HepG2 (cell line): ENCODE results near the gene SEMA6D. TPM values are rescaled to one million over a fixed set of nuclear protein-coding genes. Genes with fewer than 3 reads are reported as not detected.

ENCODE experiments used
- ATAC-seq: fragments of 200-7000 bp; cut with Tn5 transposase; 3 replicates; pipeline ENCODE4 v1.9.1; 2020; ENCODE audit warnings: mild to moderate bottlenecking, moderate library complexity
- BruUV-seq: library from RNA; stranded (reverse); fragments of 400-500 nt; replicated peaks from 2 replicates; lab custom pipeline; 2021; lab: Mats Ljungman, UMichigan
- CTCF ChIA-PET: fragments of 300-600 bp; formaldehyde crosslinking; extraction: SDS; loops from one replicate; lab custom pipeline; 2021; ENCODE audit warnings: low total read pairs, inconsistent platforms, low intra/inter-chr PET ratio; lab: Yijun Ruan, JAX
- POLR2A ChIA-PET: fragments of 350-600 bp; sonication (Branson Sonifier 250); formaldehyde crosslinking; loops from one replicate; lab custom pipeline; 2020; ENCODE audit warnings: antibody characterized with exemption, inconsistent platforms; lab: Yijun Ruan, JAX
- DNase-seq: peaks from one replicate; pipeline ENCODE4 v3.0.0-alpha.2; 2015; ENCODE audit warnings: low spot score
- FAIRE-seq: peaks from 3 replicates; lab custom pipeline; 2011; peaks lifted over from hg19 to GRCh38; lab: Jason Lieb, UNC
- H2AFZ ChIP-seq: one replicate; pipeline ENCODE4 v1.6.1; 2011; ENCODE audit warnings: low read length, inconsistent platforms
- H3K27ac ChIP-seq: fragments of 300-600 bp; 3 replicates; pipeline ENCODE4 v1.8.0; 2011; ENCODE audit warnings: mixed run types, mild to moderate bottlenecking, mixed read lengths, low read length, inconsistent platforms; ENCODE audit not compliant: insufficient read depth; ENCODE audit errors: extremely low read length
- H3K27me3 ChIP-seq, 2 experiments: fragments of 200-600 bp in 1 of 2; 2 replicates in 1 of 2; 3 replicates in 1 of 2; pipeline versions ENCODE4 v1.6.0 to v1.8.0; 2011; ENCODE audit warnings: low read length in 2 of 2, mild to moderate bottlenecking in 2 of 2, moderate library complexity in 2 of 2, inconsistent platforms in 1 of 2; ENCODE audit not compliant: insufficient read depth in 2 of 2, control insufficient read depth in 1 of 2
- H3K36me3 ChIP-seq, 2 experiments: fragments of 200-600 bp in 1 of 2; replicated peaks in 1 of 2; 2 replicates in 1 of 2; 3 replicates in 1 of 2; pipeline versions ENCODE4 v1.5.1 to v1.8.0; 2011; ENCODE audit warnings: low read length in 2 of 2, inconsistent platforms in 1 of 2; ENCODE audit not compliant: insufficient read depth in 2 of 2, control insufficient read depth in 1 of 2
- H3K4me1 ChIP-seq: 2 replicates; pipeline ENCODE4 v1.5.1; 2012; ENCODE audit warnings: low read length, inconsistent platforms; ENCODE audit not compliant: insufficient read depth
- H3K4me2 ChIP-seq: 2 replicates; pipeline ENCODE4 v1.6.0; 2011; ENCODE audit warnings: low read depth, low read length, inconsistent platforms
- H3K4me3 ChIP-seq, 3 experiments: fragments of 200-600 bp in 1 of 3; sonication (generic), shearing (Covaris generic) in 1 of 3; replicated peaks in 1 of 3; 2 replicates each; pipeline ENCODE4 v1.5.1; 2011 to 2016; ENCODE audit warnings: low read length in 3 of 3, inconsistent platforms in 2 of 3, low read depth in 2 of 3, mild to moderate bottlenecking in 2 of 3, control low read depth in 1 of 3, mixed read lengths in 1 of 3; ENCODE audit not compliant: insufficient read depth in 1 of 3
- H3K79me2 ChIP-seq: one replicate; pipeline ENCODE4 v1.6.1; 2011; ENCODE audit warnings: low read length, inconsistent platforms; ENCODE audit not compliant: insufficient read depth
- H3K9ac ChIP-seq: 2 replicates; pipeline ENCODE4 v1.6.0; 2011; ENCODE audit warnings: mild to moderate bottlenecking, low read depth, low read length, inconsistent platforms; ENCODE audit not compliant: insufficient read depth
- H3K9me3 ChIP-seq: 2 replicates; pipeline ENCODE4 v1.5.1; 2012; ENCODE audit warnings: mild to moderate bottlenecking, low read length
- H4K20me1 ChIP-seq: 2 replicates; pipeline ENCODE4 v1.6.0; 2011; ENCODE audit warnings: inconsistent platforms, mild to moderate bottlenecking, low read length, moderate library complexity; ENCODE audit not compliant: insufficient read depth
- YEATS4 ChIP-seq: sonication (generic); formaldehyde crosslinking; IDR thresholded peaks from 2 replicates; pipeline ENCODE4 v1.4.0; 2020; ENCODE audit warnings: missing genetic modification reagents, borderline replicate concordance
- ZNF331 ChIP-seq: sonication (generic); formaldehyde crosslinking; IDR thresholded peaks from 2 replicates; pipeline ENCODE4 v1.4.0; 2020; ENCODE audit warnings: missing genetic modification reagents
- whole genome bisulfite sequencing: methylation state at CpG from one replicate; pipeline ENCODE4 v1.1.6; 2017; ENCODE audit warnings: low lambda C conversion rate; 5-methylcytosine and 5-hydroxymethylcytosine counted together
- in situ Hi-C: cut with HindIII; loops from 2 replicates; pipeline ENCODE4 v1.10.0; 2017; ENCODE audit warnings: low pct_unique_long_range_greater_than_20kb; ENCODE audit not compliant: extremely low pct_ligation_motif_present
- intact Hi-C: fragments of 100-400 bp; cut with micrococcal nuclease; formaldehyde crosslinking; loops from one replicate; pipeline ENCODE4 v1.10.0; 2022; ENCODE audit not compliant: unreplicated experiment
- polyA plus RNA-seq, 8 experiments: library from polyadenylated mRNA; depleted of rRNA in 3 of 8; stranded (reverse) in 7 of 8; unstranded in 1 of 8; fragments of >200 nt; fragmentation: Illumina TruSeq in 4 of 8; extraction: Trizol in 4 of 8; gene quantifications; 2 replicates each; pipeline versions ENCODE4 v1.2.1 to v1.2.3, GENCODE V29; 2011 to 2016; ENCODE audit warnings: low read depth in 4 of 8, missing spikeins in 1 of 8, mixed read lengths in 1 of 8; ENCODE audit not compliant: insufficient read depth in 1 of 8
- total RNA-seq, 5 experiments: library from RNA; depleted of rRNA; stranded (reverse); fragments of >200 nt; fragmentation: Illumina TruSeq; extraction: Trizol; gene quantifications; 2 replicates each; pipeline ENCODE4 v1.2.3, GENCODE V29; 2016; ENCODE audit warnings: low read depth in 1 of 5
- TF ChIP-seq, protein P1 (sequence below): sonication (generic); formaldehyde crosslinking; IDR thresholded peaks from 2 replicates; pipeline ENCODE4 v1.4.0; 2020; ENCODE audit warnings: missing genetic modification reagents
- TF ChIP-seq, protein P2 (sequence below): sonication (generic); formaldehyde crosslinking; IDR thresholded peaks from 2 replicates; pipeline ENCODE4 v1.5.0; 2020; ENCODE audit warnings: mild to moderate bottlenecking, missing genetic modification reagents

Gene SEMA6D
- total and polyA plus RNA-seq, 2 of the 13 experiments (the other 11 are each of a cell fraction or from before 2014, with no cell fraction given) = not detected

- H3K27ac ChIP-seq = no peak overlapping the region
- ChIA-PET POLR2A (no interaction called here), CTCF (no interaction called here)
- ATAC-seq = no peak
- H3K9ac ChIP-seq = no peak overlapping the region
- no peak overlapping the region for H2AFZ ChIP-seq
- intact Hi-C loops (no loop called here), in situ Hi-C loops (no loop called here)
- H4K20me1 ChIP-seq = no peaks in the 10 kb centered on the region
- H3K9me3 ChIP-seq = no peaks in the 10 kb centered on the region
- no peak overlapping the region for H3K4me2 ChIP-seq
- H3K79me2 ChIP-seq = no peaks in the 10 kb centered on the region
- TF ChIP-seq, protein P1, sequence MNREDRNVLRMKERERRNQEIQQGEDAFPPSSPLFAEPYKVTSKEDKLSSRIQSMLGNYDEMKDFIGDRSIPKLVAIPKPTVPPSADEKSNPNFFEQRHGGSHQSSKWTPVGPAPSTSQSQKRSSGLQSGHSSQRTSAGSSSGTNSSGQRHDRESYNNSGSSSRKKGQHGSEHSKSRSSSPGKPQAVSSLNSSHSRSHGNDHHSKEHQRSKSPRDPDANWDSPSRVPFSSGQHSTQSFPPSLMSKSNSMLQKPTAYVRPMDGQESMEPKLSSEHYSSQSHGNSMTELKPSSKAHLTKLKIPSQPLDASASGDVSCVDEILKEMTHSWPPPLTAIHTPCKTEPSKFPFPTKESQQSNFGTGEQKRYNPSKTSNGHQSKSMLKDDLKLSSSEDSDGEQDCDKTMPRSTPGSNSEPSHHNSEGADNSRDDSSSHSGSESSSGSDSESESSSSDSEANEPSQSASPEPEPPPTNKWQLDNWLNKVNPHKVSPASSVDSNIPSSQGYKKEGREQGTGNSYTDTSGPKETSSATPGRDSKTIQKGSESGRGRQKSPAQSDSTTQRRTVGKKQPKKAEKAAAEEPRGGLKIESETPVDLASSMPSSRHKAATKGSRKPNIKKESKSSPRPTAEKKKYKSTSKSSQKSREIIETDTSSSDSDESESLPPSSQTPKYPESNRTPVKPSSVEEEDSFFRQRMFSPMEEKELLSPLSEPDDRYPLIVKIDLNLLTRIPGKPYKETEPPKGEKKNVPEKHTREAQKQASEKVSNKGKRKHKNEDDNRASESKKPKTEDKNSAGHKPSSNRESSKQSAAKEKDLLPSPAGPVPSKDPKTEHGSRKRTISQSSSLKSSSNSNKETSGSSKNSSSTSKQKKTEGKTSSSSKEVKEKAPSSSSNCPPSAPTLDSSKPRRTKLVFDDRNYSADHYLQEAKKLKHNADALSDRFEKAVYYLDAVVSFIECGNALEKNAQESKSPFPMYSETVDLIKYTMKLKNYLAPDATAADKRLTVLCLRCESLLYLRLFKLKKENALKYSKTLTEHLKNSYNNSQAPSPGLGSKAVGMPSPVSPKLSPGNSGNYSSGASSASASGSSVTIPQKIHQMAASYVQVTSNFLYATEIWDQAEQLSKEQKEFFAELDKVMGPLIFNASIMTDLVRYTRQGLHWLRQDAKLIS (CRISPR knock-in tag) = no peak
- TF ChIP-seq YEATS4 (CRISPR knock-in tag) (no peak), ZNF331 (CRISPR knock-in tag) (no peak)
- TF ChIP-seq, protein P2, sequence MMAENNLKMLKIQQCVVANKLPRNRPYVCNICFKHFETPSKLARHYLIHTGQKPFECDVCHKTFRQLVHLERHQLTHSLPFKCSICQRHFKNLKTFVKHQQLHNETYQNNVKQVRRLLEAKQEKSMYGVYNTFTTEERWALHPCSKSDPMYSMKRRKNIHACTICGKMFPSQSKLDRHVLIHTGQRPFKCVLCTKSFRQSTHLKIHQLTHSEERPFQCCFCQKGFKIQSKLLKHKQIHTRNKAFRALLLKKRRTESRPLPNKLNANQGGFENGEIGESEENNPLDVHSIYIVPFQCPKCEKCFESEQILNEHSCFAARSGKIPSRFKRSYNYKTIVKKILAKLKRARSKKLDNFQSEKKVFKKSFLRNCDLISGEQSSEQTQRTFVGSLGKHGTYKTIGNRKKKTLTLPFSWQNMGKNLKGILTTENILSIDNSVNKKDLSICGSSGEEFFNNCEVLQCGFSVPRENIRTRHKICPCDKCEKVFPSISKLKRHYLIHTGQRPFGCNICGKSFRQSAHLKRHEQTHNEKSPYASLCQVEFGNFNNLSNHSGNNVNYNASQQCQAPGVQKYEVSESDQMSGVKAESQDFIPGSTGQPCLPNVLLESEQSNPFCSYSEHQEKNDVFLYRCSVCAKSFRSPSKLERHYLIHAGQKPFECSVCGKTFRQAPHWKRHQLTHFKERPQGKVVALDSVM (CRISPR knock-in tag) = no peak
- H3K4me1 ChIP-seq = no peaks in the 10 kb centered on the region
- H3K36me3 ChIP-seq = no peaks in the 10 kb centered on the region
- FAIRE-seq = no peak
- H3K27me3 ChIP-seq = peaks cover 2 to 38% of the 10 kb centered on the region in 2 experiments; a peak in 3 of 5 replicates
- no peak for DNase-seq
- no peak overlapping the region for H3K4me3 ChIP-seq
- no TSS peak for BruUV-seq
- whole genome bisulfite sequencing = 24% methylated on average over 2 of the region's 2 CpGs
These were observed 789 bp upstream of the SEMA6D start for GRCh38 chr15:47716516-47716915.
